Ureter (tissue), 1 donor: ENCODE results near the gene MAML3. TPM values are rescaled to one million over a fixed set of nuclear protein-coding genes. Genes with fewer than 3 reads are reported as not detected.
A peak's percentile ranks its signal among the peaks of the same experiment; 100 is the strongest.

ENCODE experiments used
- DNase-seq: peaks from one replicate; pipeline ENCODE4 v3.0.0-alpha.2; 2020; ENCODE audit warnings: low spot score
- total RNA-seq: library from RNA; stranded (reverse); gene quantifications from one replicate; pipeline ENCODE4 v1.2.4, GENCODE V29; 2023
- donor health status: DM: yes; HTN: yes; CAD: no.

Gene MAML3
- total RNA-seq, 1 donor from 2014 or later, result 23.4 TPM

- DNase-seq, result no peak
Measured at GRCh38 chr4:139901531-139902320, 252.3 kb downstream of the MAML3 start.

DNA sequence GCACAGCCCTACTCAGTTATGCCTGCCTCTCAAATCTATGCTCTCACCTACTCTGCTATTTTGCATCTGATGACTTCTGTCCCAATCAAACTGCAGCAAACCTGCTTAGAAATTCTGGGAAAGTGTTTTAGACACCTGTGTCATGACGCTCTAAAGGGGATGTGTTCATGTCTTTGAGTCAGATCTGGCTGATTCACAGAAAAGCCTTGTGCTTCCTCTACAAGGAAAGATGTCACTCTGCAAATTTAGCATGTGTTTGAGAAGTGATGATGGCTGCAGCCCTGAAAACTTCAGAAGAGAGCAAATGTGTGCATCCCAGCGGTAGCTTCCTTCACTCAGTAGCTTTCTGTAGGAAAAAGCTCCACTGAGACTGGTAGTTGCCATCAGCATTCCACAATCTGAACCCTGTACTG lies 253.0 kb downstream of the MAML3 start:
- no peak for DNase-seq

DNA sequence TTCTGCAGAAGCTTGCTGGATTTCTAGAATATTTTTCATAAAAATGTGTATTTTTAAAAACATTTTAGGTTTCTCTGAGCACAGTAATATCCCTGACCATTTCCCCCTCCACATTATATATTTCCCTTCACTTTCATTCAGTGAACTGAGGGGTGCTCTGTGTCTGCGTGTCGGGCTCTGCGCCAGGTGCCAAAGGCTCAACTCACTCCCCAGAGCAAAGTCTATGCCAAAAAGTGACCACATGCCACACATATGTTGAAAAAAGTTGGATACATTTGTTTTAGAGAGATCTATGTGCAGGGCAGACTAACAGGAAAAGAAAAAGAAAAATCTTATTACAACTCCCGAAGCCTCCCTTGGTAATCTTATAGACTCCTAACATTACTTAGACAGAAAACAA lies 254.6 kb downstream of the MAML3 start:
- DNase-seq, result no peak

DNA sequence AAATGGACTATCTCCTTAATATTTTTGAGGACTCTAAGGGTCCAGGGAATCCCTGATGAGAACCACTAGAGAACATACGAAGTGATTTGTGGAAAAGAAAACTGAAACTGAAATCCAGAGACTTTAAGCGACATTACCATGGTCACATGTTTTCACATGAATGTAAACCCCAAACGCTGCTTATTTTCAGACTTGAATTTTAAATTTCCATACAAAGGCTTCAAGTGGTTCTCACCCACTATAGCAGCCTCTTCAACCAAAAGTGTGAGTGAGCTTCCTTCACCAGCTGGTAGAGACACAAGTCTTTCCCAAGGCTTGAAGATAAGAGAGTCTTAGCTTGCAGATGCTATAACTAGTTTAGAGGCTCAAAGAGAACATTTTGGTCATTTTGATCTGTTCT lies 255.7 kb downstream of the MAML3 start:
- no peak for DNase-seq

GRCh38 chr4:139896091-139896604 lies 257.8 kb downstream of the MAML3 start:
- no peak for DNase-seq

DNA sequence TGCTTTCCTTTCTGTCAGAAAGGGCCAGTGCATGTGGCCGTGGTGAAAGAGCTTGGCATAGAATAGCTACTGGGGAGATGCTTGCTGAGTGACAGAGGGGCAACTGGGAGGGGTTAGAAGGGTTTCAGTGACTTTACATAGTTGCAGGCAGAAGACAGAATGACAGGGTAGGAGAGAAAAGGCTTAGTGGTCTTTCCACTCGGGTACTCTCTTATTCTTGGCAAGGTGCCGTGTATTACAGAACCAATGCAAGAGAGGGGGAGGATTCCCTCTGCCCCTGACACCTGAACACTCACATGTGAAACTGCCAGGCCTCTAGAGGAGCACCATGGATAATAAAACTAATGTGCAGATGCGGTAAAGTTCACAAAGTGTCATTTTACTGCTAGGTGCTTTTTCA lies 260.2 kb downstream of the MAML3 start:
- DNase-seq, result no peak

GRCh38 chr4:139892973-139893736 lies 260.8 kb downstream of the MAML3 start:
- no peak for DNase-seq

DNA sequence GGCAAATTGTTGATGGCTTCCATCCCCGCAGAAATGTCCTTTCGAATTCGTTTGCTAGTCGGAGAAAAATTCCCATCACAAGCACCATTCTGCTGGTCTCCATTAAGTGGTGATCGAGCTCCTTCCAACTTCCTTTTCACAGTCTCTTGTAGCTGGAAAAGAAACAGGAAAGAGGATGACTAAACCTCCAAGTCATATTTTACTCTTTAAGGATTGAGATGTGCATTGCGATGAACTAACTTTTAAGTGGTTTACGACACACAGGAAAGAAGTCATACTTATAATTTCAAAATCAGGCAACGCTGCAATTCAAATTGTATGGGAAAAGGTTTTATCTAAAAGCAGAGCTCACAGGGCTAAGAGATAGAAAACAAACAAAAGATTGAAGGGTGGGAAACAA lies 263.2 kb downstream of the MAML3 start:
- DNase-seq, result no peak

DNA sequence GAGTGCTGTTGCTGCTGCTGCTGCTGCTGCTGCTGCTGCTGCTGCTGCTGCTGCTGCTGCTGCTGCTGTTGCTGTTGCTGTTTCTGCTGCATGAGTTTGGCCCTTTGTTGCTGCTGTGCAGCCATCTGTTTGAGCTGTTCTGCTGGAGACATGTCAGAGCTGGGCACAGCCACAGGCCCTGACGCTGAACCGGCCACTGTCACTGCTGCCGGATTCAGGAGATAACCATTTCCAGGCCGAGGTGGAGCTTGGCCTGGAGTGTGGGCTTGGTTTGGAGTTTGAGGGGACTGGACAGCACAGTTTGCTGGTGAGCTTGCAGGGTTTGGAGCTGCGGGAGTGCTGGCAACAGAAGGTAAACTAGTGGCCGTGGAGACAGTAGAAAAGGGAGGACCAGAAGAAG lies 264.1 kb downstream of the MAML3 start:
- DNase-seq, result no peak

GRCh38 chr4:139889264-139889663 lies 264.7 kb downstream of the MAML3 start:
- peak; percentile 43 for DNase-seq

DNA sequence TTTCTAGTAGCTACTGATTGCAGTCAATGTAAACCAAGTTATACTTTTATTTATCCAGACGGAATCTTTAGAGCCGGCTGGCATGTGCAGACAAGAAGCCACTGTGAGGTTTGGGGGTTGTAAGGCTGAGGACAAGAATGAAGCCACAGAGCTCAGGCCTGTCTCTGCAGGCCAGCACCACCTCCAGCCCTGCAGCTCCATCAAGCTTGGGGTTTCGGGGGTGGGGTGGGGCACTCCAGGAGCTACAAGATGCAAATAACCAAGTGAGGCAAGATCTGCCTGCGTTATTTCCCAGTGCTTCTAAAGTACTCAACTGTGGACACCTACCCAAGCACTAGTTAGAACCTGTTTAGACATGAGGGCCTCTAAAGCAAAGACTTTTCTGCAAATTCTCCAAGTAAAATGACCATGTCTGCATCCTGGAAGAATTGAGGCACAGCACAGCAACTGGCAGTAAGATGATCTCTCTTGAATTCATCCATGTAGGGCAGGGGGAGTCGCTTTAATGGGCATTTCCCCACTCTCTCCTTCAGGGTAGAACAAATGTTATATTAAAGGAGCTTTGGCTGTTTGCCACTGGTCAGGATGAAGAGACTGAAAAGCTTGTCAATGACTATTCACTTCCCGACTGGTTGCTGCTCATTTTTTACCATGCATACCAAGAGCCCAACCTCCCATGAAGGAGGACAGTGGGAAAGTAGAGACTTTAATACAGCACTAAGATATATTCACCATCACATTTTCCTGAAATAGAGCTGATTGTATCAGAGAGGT lies 265.8 kb downstream of the MAML3 start:
- peak; percentile 78 for DNase-seq

DNA sequence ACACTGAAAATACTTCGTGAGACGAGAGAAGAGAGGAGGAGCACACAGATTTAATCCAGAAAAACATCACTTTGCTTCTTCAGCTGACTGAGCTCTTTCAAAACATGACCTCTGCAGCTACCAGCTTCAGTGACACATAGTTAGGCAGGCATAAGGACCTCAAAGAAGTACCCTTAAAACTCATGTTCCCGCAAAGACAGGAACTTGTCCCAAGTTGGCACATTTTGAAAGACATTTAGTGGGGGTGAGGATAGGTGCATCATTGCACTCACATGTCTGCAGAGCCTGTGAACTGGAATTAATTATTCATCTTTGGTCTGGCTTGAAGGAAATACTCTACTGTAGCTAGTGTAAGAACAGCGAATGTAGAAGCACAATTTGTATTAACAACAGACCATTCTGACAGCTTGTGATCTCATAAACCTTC lies 266.6 kb downstream of the MAML3 start:
- no peak for DNase-seq

GRCh38 chr4:139886798-139887197 lies 267.2 kb downstream of the MAML3 start:
- DNase-seq, result no peak

DNA sequence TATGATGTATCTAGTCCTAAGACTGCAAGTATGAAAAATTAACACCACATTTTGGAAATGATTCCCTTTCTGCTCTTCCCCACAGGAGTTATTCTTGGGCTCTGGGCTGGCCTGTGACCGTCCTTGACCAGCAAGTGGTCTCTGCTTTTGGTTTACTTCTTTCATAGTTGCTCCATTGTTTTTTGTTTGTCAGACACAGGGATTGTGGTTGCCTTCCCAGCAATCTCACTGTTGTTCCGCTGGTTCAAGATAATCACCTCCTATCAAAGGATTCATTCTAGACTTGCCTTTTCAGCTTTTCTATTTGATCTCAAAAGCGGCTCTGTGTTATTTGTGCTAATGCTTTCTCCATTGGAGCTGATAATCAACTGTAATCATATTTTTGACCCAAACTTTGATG lies 269.5 kb downstream of the MAML3 start:
- no peak for DNase-seq

DNA sequence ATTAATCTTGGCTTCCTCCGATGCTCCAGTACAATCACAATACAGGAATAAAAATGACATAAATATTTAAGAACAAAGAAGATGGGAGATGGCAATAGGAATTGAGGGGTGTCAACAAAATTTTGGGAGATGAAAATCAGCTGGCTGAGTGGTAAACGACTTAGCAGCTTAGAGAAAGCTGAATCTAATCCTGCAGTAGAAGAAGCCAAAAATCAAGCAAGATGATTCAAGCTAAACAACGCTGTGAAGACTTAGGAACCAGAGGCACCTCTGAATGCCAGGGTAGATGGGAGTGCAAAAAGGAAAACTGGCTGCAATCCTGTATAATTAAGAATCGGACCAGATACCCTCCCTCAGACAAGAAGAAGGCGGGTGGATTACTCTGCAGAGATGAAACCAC lies 273.1 kb downstream of the MAML3 start:
- no peak for DNase-seq

DNA sequence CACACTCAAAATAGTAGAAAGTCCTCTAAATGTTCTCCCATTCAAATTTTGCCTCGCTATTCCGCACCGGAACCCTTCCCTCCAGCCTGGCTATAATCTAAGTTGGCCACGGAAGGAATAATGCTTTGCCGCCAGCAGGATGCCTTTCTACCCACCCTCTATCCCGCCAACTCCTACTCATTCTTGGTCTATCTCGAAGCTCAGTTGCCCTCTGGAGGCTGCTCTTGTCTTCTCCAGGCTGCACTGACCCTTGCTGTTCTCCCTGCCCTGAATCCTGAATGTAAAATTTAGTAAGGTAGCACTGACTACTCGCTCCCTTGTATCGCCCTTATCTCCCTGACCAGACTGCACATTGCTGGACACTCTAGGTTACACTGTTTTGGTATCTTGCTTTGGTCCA lies 275.9 kb downstream of the MAML3 start:
- no peak for DNase-seq

DNA sequence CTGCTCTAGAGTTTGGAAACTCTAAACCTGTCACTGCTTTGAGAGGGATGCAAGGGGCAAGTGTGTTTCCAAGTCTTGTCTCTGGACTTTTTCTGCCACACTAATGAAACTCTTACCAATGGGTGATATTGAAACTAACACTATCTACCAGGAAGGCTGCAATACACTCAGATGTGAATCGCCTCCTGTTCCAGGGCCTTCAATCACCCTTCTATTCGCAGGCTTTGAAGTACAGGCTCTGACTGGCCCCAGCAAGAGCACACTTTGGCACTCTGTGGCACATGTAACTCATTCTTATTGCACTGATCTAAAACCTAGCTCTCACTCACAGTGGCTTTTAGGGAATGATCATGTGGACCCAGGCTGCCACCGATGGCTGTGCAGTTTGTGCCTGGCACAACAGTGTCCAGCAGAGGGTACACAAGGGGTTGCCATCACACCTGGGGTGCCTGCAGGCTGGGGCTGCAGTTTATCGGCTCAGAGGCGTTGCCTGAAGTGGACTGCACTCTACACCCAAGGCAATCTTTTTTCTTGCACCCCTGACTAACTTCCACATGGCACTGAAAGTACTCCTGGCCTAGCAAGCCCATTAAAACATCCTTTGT lies 277.5 kb downstream of the MAML3 start:
- no peak for DNase-seq

DNA sequence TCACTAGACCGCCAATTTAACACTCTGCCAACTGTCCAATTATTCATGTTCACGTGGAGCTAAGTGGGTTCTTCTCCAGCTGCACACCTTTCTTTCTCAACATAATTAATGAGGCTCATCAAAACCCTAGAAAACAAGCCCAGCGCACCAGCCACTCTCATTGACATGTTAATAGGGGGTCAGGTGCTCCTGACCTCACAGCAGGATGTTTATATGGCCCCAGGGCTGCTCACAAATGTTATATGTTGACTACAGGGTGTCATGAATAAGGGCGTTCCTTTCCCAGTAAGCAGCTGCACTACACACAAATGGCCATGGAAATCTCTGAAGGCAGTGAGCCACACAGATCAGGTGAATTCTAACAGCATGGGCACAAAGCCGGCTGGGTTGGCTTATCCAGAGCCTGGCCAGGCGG lies 278.6 kb downstream of the MAML3 start:
- DNase-seq, result no peak

DNA sequence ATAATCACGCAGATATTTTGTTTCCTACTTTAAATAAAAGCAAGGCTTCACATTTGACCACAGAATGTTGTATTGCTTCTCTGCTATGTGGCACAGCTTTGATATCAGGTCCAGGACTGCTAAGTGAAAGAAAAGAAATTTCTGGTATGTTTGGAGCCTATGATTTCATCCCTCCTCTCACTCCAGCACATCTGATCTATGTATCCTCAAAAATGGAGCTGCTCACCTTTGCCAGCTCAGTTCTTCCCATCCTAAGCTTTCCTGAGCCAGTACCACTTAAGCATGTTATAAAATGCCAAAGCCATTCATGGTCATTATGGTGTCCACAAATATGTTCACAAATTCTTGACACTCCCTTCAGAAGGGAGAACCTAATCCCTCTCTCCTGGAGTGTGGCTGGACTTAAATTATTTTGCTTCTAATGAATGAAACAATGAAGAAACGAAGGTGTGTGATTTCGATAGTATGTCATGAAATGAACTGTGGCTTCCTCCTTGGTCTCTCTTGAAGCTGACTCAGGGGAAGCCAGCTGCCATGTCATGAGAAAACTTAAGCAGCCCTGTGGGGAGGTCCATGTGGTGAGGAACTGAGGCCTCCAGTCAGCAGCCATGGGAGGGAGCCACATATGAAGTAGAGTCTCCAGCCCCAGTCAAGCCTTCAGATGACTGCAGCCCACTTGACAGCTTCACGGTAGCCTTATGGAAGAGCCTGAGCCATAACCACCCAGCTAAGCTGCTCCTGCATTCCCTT lies 280.7 kb downstream of the MAML3 start:
- no peak for DNase-seq

DNA sequence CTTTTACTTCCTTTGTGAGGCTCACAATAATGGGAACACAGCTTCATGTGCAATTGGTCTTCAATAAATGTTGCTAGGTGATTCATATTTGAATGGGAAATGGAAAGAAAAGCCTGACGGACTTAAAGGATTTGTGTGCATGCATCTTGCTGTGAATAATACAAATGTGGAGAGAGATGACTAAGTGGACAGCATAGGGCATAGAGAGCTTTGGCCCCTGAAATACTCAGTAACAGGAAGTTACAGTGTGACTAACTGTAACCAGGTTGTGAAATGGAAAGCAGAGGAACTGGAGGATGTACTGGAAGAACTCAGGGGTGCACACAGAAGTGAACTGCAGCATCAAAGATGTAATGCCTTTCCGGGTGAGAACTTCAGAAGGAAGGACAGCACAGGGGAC lies 281.7 kb downstream of the MAML3 start:
- no peak for DNase-seq

- no peak for DNase-seq
Measured at GRCh38 chr4:139869810-139870209, 284.2 kb downstream of the MAML3 start.
